SKM-1 (cell line): Measurements from ENCODE around the gene CMTM6.
A peak's percentile ranks its signal among the peaks of the same experiment; 100 is the strongest.
"Not testable (repeated sequence)": the region's sequence is repeated elsewhere in the genome, so short reads cannot be mapped to it uniquely, and the experiment has no call there.

Experiments
- DNase-seq: peaks from one replicate; lab custom pipeline; 2025; ENCODE audit not compliant: unreplicated experiment; lab: John Stamatoyannopoulos, UW

CMTM6 gene

DNA sequence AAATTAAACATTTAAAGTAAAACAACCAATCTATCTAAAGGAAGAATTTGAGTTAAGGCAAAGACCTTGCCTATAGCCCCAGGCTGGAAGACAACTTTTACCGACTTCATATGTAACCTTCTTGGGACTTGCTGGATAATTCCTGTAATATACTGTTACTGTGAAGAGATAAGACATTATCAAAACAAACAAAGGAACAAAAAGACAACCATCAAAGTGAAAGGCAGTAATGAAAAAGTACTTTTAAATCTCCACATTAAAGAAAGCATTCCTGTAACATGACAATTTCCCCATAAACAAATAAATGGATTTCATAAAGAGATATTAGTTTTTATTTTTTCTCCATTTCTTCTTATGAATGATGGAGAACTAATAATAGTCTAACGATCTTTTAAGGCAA lies 2.4 kb downstream of the CMTM6 start:
- DNase-seq = no peak

DNA sequence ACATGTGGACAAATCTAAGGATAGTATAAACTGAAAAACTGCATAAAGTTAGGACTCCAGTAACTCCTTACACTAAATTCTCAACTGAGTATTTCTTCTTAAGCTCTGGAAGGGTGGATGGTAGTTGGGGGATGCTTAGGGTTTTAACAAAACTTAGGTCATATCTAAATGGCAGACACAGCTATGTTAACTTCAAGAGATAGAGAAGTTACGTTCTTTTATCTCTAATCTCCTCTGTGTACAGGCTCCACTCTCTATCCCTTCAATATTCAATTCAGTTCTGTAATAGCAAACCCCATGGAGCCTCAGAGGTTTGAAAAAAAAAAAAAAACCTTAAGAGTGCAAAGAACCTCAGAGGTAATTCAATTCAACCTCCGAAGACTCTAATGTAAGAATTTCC lies 3.1 kb downstream of the CMTM6 start:
- no peak for DNase-seq

- DNase-seq = no peak
Observed at GRCh38 chr3:32498992-32499391, 3.7 kb downstream of the CMTM6 start.

DNA sequence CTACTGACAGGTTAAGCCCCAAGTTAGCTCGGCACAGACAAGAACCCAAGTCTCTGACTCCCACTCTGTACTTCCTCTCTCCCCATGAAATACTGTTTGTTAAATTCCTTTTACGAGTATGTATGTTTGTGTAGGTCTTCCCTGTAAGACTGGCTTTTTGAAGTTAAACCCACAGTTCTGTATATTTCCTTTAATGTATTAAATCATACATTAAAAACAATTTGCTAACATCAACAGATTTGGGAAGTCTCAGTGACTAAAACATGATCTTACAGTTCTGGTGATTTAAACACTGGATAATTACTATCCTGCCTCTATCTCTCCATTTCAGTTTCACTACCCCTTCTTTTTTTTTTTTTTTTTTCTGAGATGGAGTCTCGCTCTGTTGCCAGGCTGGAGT lies 4.4 kb downstream of the CMTM6 start:
- no peak for DNase-seq

DNA sequence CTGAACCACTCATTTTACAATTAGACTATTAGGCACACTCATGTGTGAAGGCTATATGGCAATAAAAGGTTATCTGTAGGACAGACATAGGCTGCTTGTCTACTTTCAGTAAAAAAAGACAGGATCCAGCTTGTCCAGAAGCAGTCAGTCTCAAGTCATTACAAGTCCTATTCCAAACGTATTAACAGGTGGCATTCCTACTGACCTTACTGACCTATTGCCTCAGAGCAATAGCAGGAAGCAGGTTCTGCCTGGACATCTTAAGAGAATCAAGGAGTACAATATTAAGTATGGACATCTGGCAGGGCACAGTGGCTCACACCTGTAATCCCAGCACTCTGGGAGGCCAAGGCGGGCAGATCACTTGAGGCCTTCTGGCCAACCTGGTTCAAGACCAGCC lies 7.0 kb downstream of the CMTM6 start:
- no peak for DNase-seq

DNA sequence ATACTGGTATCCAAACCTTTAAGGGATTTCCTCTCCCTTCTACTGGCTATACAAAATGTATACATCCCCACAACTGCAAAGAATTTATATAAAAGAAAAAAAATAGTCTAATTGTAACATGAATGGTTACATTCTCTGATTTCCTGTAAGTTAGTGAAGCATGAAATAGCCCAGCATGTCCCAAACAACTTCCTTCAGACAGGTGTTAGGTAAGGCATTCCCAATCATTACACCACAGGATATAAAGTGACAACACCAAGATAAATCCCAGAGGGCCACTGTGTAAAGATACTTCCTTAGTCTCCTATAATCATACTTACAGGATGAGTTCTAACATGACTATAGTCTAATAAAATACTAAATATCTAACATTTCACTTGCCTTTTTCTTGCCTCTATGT lies 7.6 kb downstream of the CMTM6 start:
- no peak for DNase-seq

DNA sequence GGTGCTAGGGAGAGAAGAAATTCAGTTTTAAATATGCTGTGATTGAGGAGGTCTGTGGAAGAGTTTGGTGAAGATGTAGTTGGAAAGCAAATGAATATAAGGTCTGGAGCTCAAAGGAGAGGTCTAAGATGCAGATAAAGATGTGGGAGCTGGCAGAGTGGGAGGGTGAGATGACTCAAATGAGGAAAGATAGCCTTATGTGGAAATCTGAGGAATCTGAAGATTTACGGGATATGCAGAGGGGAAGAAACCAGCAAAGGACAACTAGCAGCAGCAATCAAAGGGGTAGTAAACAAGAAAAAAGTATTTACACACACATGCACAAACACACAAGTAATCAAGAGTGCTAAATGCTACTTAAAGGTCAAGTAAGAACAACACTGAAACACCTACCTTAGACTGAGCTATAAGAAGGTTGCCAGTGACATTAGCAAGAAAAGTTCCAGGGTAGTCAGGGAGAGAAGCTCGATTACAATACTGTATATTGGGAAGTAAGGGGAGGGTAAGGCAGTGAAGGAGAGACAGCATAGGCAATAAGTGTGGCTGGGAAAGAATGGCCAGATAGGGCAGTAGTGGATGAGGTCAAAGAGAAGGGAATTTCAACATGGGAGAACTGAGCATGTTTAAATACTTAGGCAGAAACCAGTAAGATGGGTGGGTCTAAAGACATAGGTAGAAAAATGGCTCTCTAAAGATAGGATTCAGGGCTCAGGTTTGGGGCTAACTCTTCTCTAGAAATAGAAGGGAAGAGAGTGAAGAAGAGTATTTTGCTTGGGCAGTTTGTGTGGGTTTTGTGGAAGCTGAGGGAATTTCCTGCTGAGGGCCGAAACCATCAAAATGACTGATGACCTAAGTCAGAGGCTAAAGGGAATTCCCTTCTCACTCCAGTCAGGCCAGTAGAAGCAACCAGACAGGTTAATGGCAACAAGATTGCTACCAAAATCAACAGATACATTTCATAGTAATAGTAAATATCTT lies 8.9 kb downstream of the CMTM6 start:
- DNase-seq = no peak

- no peak for DNase-seq
Observed at GRCh38 chr3:32492684-32493436, 9.8 kb downstream of the CMTM6 start.

GRCh38 chr3:32488474-32489008 lies 14.1 kb downstream of the CMTM6 start:
- no peak for DNase-seq

DNA sequence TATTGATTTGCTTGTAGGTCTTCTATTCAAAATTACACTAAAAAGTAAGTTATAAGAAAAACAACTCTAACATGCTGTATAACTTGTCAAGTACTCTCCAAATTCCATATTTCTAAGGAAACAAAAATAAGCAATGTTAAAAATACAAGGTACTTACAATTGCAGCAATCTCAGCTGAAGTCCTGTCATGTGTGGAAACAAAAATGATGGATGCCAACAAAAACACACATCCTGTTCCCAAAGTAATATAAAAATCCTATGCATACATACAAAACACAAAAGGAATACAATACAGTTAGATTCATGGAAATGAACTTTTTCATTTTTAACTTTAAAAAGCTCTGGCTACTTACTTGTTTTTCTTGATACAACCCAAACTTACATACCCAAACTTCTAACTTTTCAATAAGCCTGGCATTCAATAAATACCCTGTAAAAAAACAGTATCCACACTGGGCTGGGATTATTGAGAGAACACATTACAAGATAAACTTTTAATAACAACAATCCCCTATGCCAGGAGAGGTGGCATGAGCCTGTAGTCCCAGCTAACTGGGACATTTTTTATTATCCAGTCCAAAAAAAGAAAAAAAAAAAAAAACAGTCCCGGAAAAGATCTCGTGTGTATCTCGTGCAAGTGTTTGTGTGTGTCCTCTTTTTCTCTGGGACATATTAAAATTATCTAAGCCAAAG lies 14.7 kb downstream of the CMTM6 start:
- no peak for DNase-seq

- peak; percentile 52 for DNase-seq
Observed at GRCh38 chr3:32484436-32484835, 18.2 kb downstream of the CMTM6 start.

DNA sequence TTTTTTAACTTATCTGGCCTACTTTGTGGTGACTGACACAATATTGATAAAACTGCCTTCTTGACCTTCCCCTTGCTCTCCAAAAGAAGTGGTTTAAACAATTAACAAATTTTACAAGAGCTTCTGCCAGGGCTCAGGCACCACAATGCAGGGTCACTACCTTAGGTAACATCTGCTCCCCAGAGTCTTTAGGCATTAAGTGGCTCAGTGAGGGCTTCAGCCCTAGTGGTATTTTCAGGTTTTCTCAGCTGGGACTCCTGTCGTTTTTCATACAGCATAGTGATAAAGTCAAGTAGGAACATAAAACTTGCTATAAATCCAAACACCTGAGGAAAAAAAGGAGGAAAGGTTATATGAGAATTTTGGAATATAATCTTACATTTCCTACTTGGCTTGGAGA lies 18.9 kb downstream of the CMTM6 start:
- no peak for DNase-seq

DNA sequence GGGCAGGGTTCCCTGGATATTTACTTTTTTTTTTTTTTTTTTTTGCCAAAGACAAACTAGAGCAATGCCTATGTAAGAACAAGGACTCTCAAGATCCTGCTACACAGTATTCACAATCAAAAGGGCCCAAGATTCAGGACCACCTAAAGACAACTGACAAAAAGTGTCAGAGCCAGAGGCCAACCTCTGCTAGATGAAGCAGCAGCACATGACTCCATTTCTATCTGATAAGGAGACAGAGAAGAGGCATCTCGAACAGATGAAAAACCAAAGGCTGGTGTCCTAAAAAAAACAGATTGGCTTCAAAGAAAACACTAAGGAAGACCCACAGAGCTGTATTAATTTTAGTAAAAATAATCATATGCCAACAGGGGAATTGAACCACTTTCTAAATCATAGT lies 20.0 kb downstream of the CMTM6 start:
- DNase-seq = no peak

DNA sequence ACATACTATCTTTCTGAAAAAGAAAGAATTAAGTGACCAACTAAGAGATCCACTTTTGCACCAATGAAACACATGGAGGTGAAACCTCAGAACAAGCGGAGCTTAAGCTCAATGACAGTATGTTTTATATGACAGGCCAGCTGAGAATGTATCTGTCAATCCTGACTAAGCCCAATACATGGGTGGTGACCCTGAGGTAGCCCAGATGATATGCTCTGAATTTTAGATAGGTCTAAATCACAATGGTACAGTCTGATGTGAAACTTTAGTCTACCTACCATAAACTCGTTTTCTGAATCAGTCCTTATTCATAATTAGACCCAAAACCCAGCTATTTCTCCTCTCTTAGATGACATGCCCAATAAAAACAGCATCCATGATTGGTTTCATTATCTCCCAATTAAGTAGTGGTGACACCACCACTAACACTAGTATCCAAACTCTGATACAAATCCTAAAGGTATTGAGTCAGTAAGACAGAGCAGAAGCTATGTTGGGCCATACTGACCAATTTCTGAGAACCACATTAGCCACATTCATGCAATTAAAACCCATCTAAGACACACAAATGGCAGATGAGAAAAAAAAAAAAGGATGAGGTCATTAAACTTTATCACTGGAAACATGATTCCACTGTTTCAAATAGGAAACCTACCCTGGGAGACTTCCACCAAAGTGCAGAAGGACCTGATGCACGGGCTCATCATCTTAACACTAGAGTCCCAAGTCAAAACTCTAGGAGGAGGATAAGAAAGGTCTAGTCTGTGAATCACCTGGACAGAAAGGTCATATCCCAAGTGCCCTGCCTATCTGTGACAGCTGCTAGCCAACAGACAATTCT lies 20.6 kb downstream of the CMTM6 start:
- DNase-seq = no peak

DNA sequence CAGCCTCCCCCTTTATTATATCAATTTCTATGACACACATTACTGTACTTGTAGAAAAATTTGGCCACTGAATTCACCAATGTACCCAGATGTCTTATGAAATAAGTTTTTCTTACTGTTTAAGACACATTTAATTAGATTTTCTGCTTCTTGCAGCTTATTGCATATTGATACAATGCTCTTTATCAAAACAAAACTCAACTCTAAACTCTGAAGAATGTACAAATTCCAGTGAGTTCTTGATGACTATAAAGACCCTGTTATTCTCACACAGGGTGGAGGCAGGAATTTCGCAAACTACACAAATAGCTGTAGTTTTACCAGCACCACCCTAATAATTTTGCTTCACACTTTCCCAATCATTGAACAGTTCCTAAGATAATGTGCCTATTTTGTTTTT lies 22.0 kb downstream of the CMTM6 start:
- no peak for DNase-seq

DNA sequence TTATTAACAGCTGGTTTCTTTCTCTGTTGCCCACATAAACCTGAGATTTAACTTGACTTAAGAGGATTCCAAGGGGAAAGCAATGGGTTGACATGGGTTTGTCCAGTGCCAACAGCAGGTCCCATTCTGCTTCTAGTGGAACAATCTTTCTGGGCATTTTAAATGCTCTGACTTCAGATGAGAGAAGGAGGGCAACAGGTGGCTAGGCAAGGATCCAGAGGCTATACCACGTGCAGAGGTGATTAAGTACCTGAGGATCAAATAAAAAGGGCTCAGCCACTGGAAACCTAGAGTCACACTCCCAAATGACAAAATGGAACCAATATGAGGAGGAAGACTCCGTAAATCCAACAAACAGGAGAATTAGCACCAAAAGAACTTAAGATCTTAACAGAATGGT lies 28.5 kb downstream of the CMTM6 start:
- DNase-seq = no peak

DNA sequence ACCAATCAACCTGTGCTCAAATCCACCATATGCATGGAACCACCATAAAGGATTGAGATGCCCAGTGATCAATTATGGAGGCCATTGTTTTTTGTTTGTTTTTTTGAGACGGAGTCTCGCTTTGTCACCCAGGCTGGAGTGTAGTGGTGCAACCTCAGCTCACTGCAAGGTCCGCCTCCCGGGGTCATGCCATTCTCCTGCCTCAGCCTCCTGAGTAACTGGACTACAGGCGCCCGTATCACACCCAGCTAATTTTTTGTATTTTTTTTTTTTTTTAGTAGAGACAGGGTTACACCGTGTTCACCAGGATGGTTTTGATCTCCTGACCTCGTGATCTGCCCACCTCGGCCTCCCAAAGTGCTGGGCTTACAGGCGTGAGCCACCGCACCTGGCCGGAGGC lies 30.5 kb downstream of the CMTM6 start:
- DNase-seq = not testable (repeated sequence)

DNA sequence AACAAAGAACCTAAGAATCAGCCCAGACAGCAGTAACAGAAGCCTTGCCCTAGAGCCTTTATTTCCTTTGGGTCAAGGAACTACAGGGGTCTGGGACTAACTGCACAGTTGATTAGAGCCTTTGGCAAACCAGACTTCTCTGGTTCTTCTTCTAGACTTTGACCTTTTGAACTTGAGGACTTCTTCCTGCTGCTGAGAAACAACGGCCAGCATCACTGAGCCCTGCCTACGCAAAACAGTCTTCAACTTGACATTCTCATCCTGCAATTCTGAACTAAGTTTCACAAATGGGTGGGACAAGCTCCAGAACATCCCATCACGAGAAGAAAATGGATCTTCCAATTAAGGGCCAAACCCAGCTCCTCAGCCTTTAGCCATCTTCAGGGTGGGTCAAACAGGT lies 31.4 kb downstream of the CMTM6 start:
- no peak for DNase-seq

- no peak for DNase-seq
Observed at GRCh38 chr3:32470362-32470761, 32.3 kb downstream of the CMTM6 start.

- DNase-seq = no peak
Observed at GRCh38 chr3:32469151-32469874, 33.3 kb downstream of the CMTM6 start.
